ENCODE data around the gene SEC24D. TPM values are rescaled to one million over a fixed set of nuclear protein-coding genes. Genes with fewer than 3 reads are reported as not detected.

The SEC24D gene
- total RNA-seq, 1 experiment from 2014 or later, result 63.1 TPM

- DNase-seq (ENCODE audit: low spot score), result no peak
- H3K27ac Mint-ChIP-seq, result no peak overlapping the region
- ATAC-seq, result no peak
- CTCF ChIA-PET, result interaction anchor here (0.7 kb wide), 1 partner anchor 194 kb away, joined by 4 read pairs; no protein-coding TSS in a partner anchor
- no peaks in the 10 kb centered on the region for H3K9me3 Mint-ChIP-seq
- POLR2A ChIA-PET, result no interaction called here
- peaks cover 49% of the 10 kb centered on the region for H3K36me3 Mint-ChIP-seq
- H3K27me3 Mint-ChIP-seq (ENCODE audit: low read depth), result no peaks in the 10 kb centered on the region
- H3K4me1 Mint-ChIP-seq, result peaks cover 8% of the 10 kb centered on the region
- no peak for TF ChIP-seq AFF4 (CRISPR knock-in tag; IDR thresholded peaks at IDR 0.05; ENCODE audit: borderline replicate concordance)
- TF ChIP-seq ZNF121 (CRISPR knock-in tag; IDR thresholded peaks at IDR 0.05), result no peak
- TF ChIP-seq GRHL2 (CRISPR knock-in tag; IDR thresholded peaks at IDR 0.05; ENCODE audit: insufficient replicate concordance, severe bottlenecking), result no peak
- no peak for TF ChIP-seq ATF2 (CRISPR knock-in tag; IDR thresholded peaks at IDR 0.05; ENCODE audit: borderline replicate concordance, low read depth)
- TF ChIP-seq PRRX2 (CRISPR knock-in tag; IDR thresholded peaks at IDR 0.05), result no peak
- no peak for TF ChIP-seq STAT6 (CRISPR knock-in tag; conservative IDR thresholded peaks at IDR 0.05; ENCODE audit: low read depth)
- no peak for TF ChIP-seq ATF3 (CRISPR knock-in tag; conservative IDR thresholded peaks at IDR 0.05)
- TF ChIP-seq ERG (CRISPR knock-in tag; IDR thresholded peaks at IDR 0.05), result no peak
- TF ChIP-seq IRF2 (CRISPR knock-in tag; IDR thresholded peaks at IDR 0.05; ENCODE audit: borderline replicate concordance, low read depth), result no peak
- no peak for TF ChIP-seq E2F1 (CRISPR knock-in tag; IDR thresholded peaks at IDR 0.05)
- TF ChIP-seq NFYB (CRISPR knock-in tag; conservative IDR thresholded peaks at IDR 0.05; ENCODE audit: low read depth), result no peak
- TF ChIP-seq HMGXB4 (CRISPR knock-in tag; IDR thresholded peaks at IDR 0.05), result no peak
- TF ChIP-seq NFATC4 (CRISPR knock-in tag; IDR thresholded peaks at IDR 0.05), result no peak
- TF ChIP-seq CDX4 (CRISPR knock-in tag; IDR thresholded peaks at IDR 0.05; ENCODE audit: borderline replicate concordance), result no peak
- TF ChIP-seq ZNF232 (CRISPR knock-in tag; IDR thresholded peaks at IDR 0.05), result no peak
- TF ChIP-seq ZMAT4 (CRISPR knock-in tag; IDR thresholded peaks at IDR 0.05), result no peak
- TF ChIP-seq OVOL2 (CRISPR knock-in tag; IDR thresholded peaks at IDR 0.05; ENCODE audit: borderline replicate concordance), result no peak
- no peak for TF ChIP-seq NR3C1 (CRISPR knock-in tag; conservative IDR thresholded peaks at IDR 0.05; ENCODE audit: low read depth)
- no peak for TF ChIP-seq KAT7 (CRISPR knock-in tag; IDR thresholded peaks at IDR 0.05; ENCODE audit: borderline replicate concordance)
- no peak for TF ChIP-seq FOXP1 (CRISPR knock-in tag; IDR thresholded peaks at IDR 0.05; ENCODE audit: borderline replicate concordance)
- no peak overlapping the region for H3K4me3 Mint-ChIP-seq
Measured at GRCh38 chr4:118734491-118735205, 101.3 kb downstream of the SEC24D start.
